Neutrophil (primary cell): ENCODE results near the gene TUBGCP5.

ENCODE experiments used
- H3K27ac ChIP-seq: fragments of 200-600 bp; sonication (generic); 2 replicates; pipeline ENCODE4 v1.5.1; 2016; ENCODE audit warnings: mild to moderate bottlenecking, moderate library complexity
- H3K27me3 ChIP-seq: fragments of 200-600 bp; sonication (generic); 2 replicates; pipeline ENCODE4 v1.6.0; 2016; ENCODE audit warnings: mild to moderate bottlenecking
- H3K36me3 ChIP-seq: fragments of 200-600 bp; sonication (generic); 2 replicates; pipeline ENCODE4 v1.5.1; 2017
- H3K4me1 ChIP-seq, 2 experiments: fragments of 200-600 bp in 1 of 2; sonication (generic) in 1 of 2; 1 replicate in 1 of 2; 2 replicates in 1 of 2; pipeline versions ENCODE4 v1.5.1 to v1.6.1; 2013 to 2016; ENCODE audit warnings: low read depth in 1 of 2, low read length in 1 of 2, mild to moderate bottlenecking in 1 of 2, moderate library complexity in 1 of 2; ENCODE audit not compliant: control insufficient read depth in 1 of 2, insufficient read depth in 1 of 2
- H3K4me3 ChIP-seq, 2 experiments: fragments of 200-600 bp in 1 of 2; sonication (generic) in 1 of 2; 1 replicate in 1 of 2; 2 replicates in 1 of 2; pipeline ENCODE4 v1.5.1; 2013 to 2016; ENCODE audit warnings: low read depth in 1 of 2, low read length in 1 of 2, mild to moderate bottlenecking in 1 of 2, moderate library complexity in 1 of 2
- H3K9me3 ChIP-seq: fragments of 200-600 bp; sonication (generic); 2 replicates; pipeline ENCODE4 v1.5.1; 2016
- CTCF ChIP-seq: fragments of 200-600 bp; sonication (generic); IDR thresholded peaks from 2 replicates; pipeline ENCODE4 v1.5.1; 2016; ENCODE audit warnings: antibody characterized with exemption

Gene TUBGCP5

GRCh38 chr15:23035964-23036566 lies 3.3 kb downstream of the TUBGCP5 start:
- Histone ChIP-seq H3K9me3 (no peaks in the 10 kb centered on the region), H3K4me1 (peaks cover 12 to 13% of the 10 kb centered on the region in 2 experiments), H3K36me3 (no peaks in the 10 kb centered on the region), H3K27me3 (peaks cover 17% of the 10 kb centered on the region), H3K4me3 (no peak overlapping the region), H3K27ac (no peak overlapping the region)
- TF ChIP-seq CTCF, result no peak

GRCh38 chr15:23033979-23034378 lies 5.4 kb downstream of the TUBGCP5 start:
- Histone ChIP-seq H3K4me1 (peaks cover 4 to 6% of the 10 kb centered on the region in 2 experiments), H3K36me3 (peaks cover 6% of the 10 kb centered on the region), H3K9me3 (no peaks in the 10 kb centered on the region), H3K4me3 (no peak overlapping the region), H3K27ac (no peak overlapping the region), H3K27me3 (peaks cover 5% of the 10 kb centered on the region)
- TF ChIP-seq CTCF, result no peak

GRCh38 chr15:23026218-23026617 lies 13.2 kb downstream of the TUBGCP5 start:
- Histone ChIP-seq H3K4me1 (no peaks in the 10 kb centered on the region), H3K27ac (no peak overlapping the region), H3K4me3 (no peak overlapping the region), H3K36me3 (peaks cover 31% of the 10 kb centered on the region), H3K27me3 (no peaks in the 10 kb centered on the region), H3K9me3 (no peaks in the 10 kb centered on the region)
- no peak for TF ChIP-seq CTCF

- H3K4me1 ChIP-seq, result no peaks in the 10 kb centered on the region
- no peaks in the 10 kb centered on the region for H3K27me3 ChIP-seq
- no peak for TF ChIP-seq CTCF
- H3K27ac ChIP-seq, result no peak overlapping the region
- no peaks in the 10 kb centered on the region for H3K9me3 ChIP-seq
- peaks cover 48% of the 10 kb centered on the region for H3K36me3 ChIP-seq
- H3K4me3 ChIP-seq, result no peak overlapping the region
Observed at GRCh38 chr15:23022156-23022555, 17.2 kb downstream of the TUBGCP5 start.

- Histone ChIP-seq H3K4me3 (no peak overlapping the region), H3K9me3 (no peaks in the 10 kb centered on the region), H3K27ac (no peak overlapping the region), H3K36me3 (peaks cover 32% of the 10 kb centered on the region), H3K4me1 (no peaks in the 10 kb centered on the region), H3K27me3 (no peaks in the 10 kb centered on the region)
- no peak for TF ChIP-seq CTCF
Observed at GRCh38 chr15:23014394-23015000, 24.9 kb downstream of the TUBGCP5 start.
